GM23338 (cell line): ENCODE results near the gene ERRFI1.

ENCODE experiments used
- EZH2 ChIP-seq: fragments of 200-600 bp; sonication (generic); IDR thresholded peaks from one replicate; pipeline ENCODE4 v1.8.0; 2017; ENCODE audit warnings: antibody characterized with exemption, mild to moderate bottlenecking, low read depth; ENCODE audit not compliant: unreplicated experiment
- POLR2AphosphoS5 ChIP-seq: IDR thresholded peaks from 2 replicates; pipeline ENCODE4 v1.6.1; 2016; ENCODE audit warnings: antibody characterized with exemption, low read depth
- TF ChIP-seq, protein P1 (sequence below), 2 experiments: fragments of 200-600 bp in 1 of 2; sonication (generic) in 1 of 2; conservative IDR thresholded peaks; 2 replicates each; pipeline versions ENCODE4 v1.5.1 to v1.6.1; 2016 to 2017; ENCODE audit warnings: antibody characterized with exemption in 2 of 2, low read depth in 2 of 2, mild to moderate bottlenecking in 2 of 2, moderate library complexity in 1 of 2
- TF ChIP-seq, protein P2 (sequence below): IDR thresholded peaks from 2 replicates; pipeline ENCODE4 v1.6.1; 2016; ENCODE audit warnings: antibody characterized with exemption
- TF ChIP-seq, protein P3 (sequence below): IDR thresholded peaks from one replicate; pipeline ENCODE4 v1.6.1; 2018; ENCODE audit warnings: antibody characterized with exemption; ENCODE audit not compliant: unreplicated experiment

DNA sequence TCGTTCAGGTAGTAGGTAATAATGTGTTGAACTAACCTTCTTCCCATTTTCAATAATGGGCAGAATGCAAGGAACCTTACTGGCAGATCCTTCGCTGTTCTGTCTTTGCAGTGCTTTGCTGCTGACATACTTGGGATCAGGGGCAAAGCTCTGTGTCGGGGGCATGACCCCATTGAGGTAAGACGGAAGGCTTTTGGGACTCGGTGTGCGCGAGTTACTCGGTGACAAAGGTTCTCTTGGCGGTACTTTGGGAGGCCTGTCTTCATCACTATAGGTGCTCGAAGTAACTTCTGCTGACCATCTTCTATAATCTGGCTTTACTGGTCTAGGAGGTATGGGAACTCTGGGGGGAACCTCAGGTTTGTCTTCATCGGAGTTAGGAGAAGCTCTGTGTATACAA, 12.7 kb downstream of the ERRFI1 start:
- TF ChIP-seq, protein P1, sequence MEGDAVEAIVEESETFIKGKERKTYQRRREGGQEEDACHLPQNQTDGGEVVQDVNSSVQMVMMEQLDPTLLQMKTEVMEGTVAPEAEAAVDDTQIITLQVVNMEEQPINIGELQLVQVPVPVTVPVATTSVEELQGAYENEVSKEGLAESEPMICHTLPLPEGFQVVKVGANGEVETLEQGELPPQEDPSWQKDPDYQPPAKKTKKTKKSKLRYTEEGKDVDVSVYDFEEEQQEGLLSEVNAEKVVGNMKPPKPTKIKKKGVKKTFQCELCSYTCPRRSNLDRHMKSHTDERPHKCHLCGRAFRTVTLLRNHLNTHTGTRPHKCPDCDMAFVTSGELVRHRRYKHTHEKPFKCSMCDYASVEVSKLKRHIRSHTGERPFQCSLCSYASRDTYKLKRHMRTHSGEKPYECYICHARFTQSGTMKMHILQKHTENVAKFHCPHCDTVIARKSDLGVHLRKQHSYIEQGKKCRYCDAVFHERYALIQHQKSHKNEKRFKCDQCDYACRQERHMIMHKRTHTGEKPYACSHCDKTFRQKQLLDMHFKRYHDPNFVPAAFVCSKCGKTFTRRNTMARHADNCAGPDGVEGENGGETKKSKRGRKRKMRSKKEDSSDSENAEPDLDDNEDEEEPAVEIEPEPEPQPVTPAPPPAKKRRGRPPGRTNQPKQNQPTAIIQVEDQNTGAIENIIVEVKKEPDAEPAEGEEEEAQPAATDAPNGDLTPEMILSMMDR (conservative IDR thresholded peaks at IDR 0.05; ENCODE audit: low read depth in 2 of 2): no peak
- TF ChIP-seq EZH2: no peak
- TF ChIP-seq POLR2AphosphoS5: no peak
- TF ChIP-seq, protein P2, sequence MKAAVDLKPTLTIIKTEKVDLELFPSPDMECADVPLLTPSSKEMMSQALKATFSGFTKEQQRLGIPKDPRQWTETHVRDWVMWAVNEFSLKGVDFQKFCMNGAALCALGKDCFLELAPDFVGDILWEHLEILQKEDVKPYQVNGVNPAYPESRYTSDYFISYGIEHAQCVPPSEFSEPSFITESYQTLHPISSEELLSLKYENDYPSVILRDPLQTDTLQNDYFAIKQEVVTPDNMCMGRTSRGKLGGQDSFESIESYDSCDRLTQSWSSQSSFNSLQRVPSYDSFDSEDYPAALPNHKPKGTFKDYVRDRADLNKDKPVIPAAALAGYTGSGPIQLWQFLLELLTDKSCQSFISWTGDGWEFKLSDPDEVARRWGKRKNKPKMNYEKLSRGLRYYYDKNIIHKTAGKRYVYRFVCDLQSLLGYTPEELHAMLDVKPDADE: no peak
- TF ChIP-seq, protein P3, sequence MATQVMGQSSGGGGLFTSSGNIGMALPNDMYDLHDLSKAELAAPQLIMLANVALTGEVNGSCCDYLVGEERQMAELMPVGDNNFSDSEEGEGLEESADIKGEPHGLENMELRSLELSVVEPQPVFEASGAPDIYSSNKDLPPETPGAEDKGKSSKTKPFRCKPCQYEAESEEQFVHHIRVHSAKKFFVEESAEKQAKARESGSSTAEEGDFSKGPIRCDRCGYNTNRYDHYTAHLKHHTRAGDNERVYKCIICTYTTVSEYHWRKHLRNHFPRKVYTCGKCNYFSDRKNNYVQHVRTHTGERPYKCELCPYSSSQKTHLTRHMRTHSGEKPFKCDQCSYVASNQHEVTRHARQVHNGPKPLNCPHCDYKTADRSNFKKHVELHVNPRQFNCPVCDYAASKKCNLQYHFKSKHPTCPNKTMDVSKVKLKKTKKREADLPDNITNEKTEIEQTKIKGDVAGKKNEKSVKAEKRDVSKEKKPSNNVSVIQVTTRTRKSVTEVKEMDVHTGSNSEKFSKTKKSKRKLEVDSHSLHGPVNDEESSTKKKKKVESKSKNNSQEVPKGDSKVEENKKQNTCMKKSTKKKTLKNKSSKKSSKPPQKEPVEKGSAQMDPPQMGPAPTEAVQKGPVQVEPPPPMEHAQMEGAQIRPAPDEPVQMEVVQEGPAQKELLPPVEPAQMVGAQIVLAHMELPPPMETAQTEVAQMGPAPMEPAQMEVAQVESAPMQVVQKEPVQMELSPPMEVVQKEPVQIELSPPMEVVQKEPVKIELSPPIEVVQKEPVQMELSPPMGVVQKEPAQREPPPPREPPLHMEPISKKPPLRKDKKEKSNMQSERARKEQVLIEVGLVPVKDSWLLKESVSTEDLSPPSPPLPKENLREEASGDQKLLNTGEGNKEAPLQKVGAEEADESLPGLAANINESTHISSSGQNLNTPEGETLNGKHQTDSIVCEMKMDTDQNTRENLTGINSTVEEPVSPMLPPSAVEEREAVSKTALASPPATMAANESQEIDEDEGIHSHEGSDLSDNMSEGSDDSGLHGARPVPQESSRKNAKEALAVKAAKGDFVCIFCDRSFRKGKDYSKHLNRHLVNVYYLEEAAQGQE: no peak
